Mesodermal cell (in vitro differentiated cells): ENCODE measurements around the gene G6PC1.
"Not testable (repeated sequence)": the region's sequence is repeated elsewhere in the genome, so short reads cannot be mapped to it uniquely, and the experiment has no call there.

Experiments
- H3K27ac ChIP-seq: 2 replicates; pipeline ENCODE4 v1.7.0; 2013; ENCODE audit warnings: mild to moderate bottlenecking, low read depth, low read length, moderate library complexity; ENCODE audit not compliant: severe bottlenecking
- H3K36me3 ChIP-seq: 2 replicates; pipeline ENCODE4 v1.7.1; 2013; ENCODE audit warnings: mild to moderate bottlenecking, low read length, moderate library complexity; ENCODE audit not compliant: control insufficient read depth, insufficient read depth
- H3K4me1 ChIP-seq: one replicate; pipeline ENCODE4 v1.7.1; 2013; ENCODE audit warnings: mild to moderate bottlenecking, low read length; ENCODE audit not compliant: insufficient read depth, control insufficient read depth, poor library complexity, severe bottlenecking
- H3K4me3 ChIP-seq: 2 replicates; pipeline ENCODE4 v1.7.0; 2013; ENCODE audit warnings: low read length, control low read depth, mild to moderate bottlenecking; ENCODE audit not compliant: insufficient read depth, poor library complexity, severe bottlenecking; ENCODE audit errors: extremely low read depth
- H3K9me3 ChIP-seq: 2 replicates; pipeline ENCODE4 v1.7.1; 2013; ENCODE audit warnings: mild to moderate bottlenecking, low read length, moderate library complexity; ENCODE audit not compliant: control insufficient read depth
- WGBS, 2 experiments: methylation state at CpG; one replicate each; pipeline ENCODE4 v1.1.5; 2013; ENCODE audit warnings: missing lambda C conversion rate in 2 of 2; ENCODE audit not compliant: insufficient coverage in 2 of 2; 5-methylcytosine and 5-hydroxymethylcytosine counted together

G6PC1 gene

DNA sequence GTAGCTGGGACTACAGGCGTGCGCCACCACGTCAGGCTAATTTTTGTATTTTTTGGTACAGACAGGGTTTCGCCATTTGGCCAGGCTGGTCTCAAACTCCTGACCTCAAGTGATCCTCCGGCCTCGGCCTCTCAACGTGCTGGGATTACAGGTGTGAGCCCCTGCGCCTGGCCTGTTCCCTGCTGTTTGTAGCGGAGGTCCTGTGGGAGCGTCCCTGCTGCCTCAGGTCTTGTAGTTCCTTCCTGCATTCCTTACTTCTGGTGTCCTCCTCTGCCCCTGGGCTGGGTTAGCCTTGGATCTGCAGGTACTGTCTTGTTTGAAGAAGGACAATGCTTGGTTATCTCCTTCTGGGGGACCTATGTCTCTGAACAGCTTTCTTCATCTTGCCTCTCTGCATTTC is 23.6 kb upstream of the G6PC1 start:
- H3K36me3 ChIP-seq, result no peaks in the 10 kb centered on the region
- peaks cover 4% of the 10 kb centered on the region for H3K4me1 ChIP-seq
- no peaks in the 10 kb centered on the region for H3K9me3 ChIP-seq
- WGBS, 2 experiments, result 77 to 89% methylated on average over 10 of the region's 10 CpGs
- no peak overlapping the region for H3K4me3 ChIP-seq
- no peak overlapping the region for H3K27ac ChIP-seq

DNA sequence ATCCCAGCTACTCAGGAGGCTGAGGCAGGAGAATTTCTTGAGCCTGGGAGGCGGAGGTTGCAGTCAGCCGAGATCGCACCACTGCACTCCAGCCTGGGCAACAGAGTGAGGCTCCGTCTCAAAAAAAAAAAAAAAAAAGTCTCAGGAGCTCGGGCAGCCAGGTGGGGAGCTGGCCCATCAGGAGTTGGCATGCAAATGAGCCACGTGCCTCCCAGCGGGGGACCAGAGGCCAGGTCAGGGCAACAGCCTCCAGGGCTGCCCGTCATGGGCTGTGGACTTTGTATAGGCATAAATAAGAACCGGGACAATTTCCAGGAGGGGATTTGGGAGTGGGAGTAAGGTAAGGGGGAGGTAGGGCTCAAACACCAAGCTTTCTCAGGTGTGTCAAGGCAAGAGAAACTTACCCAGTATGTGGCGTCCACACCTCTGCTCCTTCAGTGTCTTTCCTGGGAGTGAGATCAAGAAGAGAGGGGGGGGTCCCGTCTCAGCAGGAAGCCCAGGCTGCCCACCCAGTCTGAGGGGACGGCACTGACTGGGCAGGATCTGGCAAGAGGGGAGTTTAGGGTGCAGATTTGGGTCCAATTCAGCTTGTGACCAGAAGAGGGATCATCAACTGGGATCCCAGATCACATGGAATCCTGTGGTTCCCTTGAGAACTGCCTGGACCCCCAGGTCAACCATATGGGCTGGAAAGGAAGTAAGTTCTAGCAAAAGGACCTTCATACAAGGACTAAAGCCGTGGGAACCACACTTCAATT is 22.3 kb upstream of the G6PC1 start:
- Histone ChIP-seq H3K4me1 (peaks cover 4% of the 10 kb centered on the region), H3K27ac (no peak overlapping the region), H3K4me3 (no peak overlapping the region), H3K36me3 (no peaks in the 10 kb centered on the region), H3K9me3 (no peaks in the 10 kb centered on the region)
- 10 to 24% methylated on average over 4 to 12 of the region's 13 CpGs for WGBS, 2 experiments

DNA sequence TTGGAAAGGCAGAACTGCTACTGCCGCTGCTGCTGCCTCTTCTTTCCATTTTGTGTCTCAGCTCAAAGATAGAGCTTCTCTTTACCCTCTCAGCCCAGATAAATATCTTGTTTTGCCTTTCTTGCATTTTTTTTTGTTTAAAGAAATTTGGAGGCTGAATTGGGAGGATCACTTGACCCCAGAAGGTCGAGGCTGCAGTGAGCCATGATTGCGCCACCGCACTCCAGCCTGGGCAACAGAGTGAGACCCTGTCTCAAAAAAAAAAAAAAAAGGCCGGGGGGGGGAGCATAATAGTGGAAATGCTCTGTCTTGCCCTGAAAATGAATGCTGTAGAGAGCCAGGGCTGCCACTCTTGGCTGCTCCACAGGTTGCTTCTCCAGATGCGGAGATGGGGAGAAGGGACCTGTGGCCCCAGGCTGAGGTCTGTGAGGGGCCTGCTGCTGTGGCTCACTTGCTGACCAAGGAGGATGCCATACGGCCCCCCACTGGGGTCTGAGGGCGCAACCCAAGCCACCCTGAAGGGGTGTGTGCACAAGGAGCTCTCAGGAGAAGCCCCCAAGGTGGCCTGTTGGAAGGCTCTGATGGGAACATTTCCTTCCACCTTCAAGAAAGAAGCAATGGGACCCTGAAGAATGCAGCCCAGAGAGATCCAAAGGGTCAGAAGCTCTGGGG is 21.5 kb upstream of the G6PC1 start:
- WGBS, 2 experiments, result 86 to 87% methylated on average over 5 to 6 of the region's 8 CpGs
- H3K36me3 ChIP-seq, result no peaks in the 10 kb centered on the region
- peaks cover 4% of the 10 kb centered on the region for H3K4me1 ChIP-seq
- no peak overlapping the region for H3K4me3 ChIP-seq
- H3K9me3 ChIP-seq, result no peaks in the 10 kb centered on the region
- H3K27ac ChIP-seq, result no peak overlapping the region

DNA sequence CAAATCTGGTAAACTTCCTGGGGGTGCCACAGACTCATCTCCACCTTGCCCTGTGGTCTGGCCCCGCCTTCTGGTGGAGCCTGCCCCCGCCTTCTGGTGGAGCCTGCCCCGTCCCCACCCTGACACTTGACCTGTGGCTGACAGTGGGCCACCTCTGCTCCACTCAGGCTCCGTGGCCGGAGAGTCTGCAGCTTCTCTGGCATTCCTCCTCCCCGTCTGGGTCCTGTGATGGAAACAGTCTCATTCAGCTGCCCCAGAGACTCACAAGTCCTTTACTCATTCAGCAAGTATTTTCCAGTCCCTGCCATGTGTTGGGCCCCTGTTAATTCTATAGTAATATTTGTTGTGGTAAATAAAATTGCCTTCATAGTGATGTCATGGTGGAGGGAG is 21.0 kb upstream of the G6PC1 start:
- no peak overlapping the region for H3K27ac ChIP-seq

DNA sequence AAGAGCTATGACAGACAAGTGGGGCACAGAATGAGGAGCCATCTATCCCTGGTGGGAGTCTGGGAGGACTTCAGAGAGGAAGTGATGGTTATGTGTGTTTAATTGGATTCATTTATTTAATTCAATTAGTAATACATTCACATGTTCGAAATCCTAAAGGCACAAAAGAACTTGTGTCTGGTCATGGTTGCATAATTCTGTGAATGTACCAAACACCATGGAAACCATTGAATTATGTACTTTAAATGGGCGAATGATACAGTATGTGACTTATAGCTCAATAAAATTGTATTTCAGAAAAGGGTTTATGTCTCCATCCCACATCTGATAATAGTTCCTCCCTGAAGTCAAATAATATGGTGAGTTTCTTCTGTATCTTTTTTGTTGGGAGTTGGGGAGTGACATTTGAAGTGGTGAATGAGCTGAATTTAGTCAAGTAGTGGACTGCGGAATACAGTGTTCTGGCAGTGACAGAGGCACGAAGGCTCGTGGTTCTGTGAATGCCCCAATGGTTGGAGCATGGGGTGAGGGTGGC is 19.8 kb upstream of the G6PC1 start:
- WGBS, 2 experiments, result 82 to 93% methylated on average over 2 to 3 of the region's 5 CpGs
- peaks cover 4% of the 10 kb centered on the region for H3K4me1 ChIP-seq
- H3K27ac ChIP-seq, result no peak overlapping the region
- no peaks in the 10 kb centered on the region for H3K9me3 ChIP-seq
- no peak overlapping the region for H3K4me3 ChIP-seq
- H3K36me3 ChIP-seq, result no peaks in the 10 kb centered on the region

More for the DNA sequence above, 21.0 kb upstream of the G6PC1 start:
- Histone ChIP-seq H3K4me1 (peaks cover 4% of the 10 kb centered on the region), H3K4me3 (no peak overlapping the region), H3K9me3 (no peaks in the 10 kb centered on the region), H3K36me3 (no peaks in the 10 kb centered on the region)
- 58 to 76% methylated on average over 3 to 5 of the region's 6 CpGs for WGBS, 2 experiments

DNA sequence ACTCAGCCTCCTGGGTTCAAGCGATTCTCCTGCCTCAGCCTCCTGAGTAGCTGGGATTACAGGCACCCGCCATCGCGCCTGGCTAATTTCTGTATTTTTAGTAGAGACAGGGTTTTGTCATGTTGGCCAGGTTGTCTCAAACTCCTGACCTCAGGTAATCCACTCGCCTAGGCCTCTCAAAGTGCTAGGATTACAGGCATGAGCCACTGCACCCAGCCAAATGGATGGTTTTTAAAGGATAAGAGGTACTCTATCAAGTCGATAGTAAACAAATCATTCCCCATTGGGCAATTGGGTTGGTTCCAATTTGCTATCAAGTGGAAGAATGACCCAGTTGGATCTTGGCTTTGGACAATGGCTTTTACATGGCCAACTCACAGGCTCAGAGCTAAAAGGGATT is 18.9 kb upstream of the G6PC1 start:
- not testable (repeated sequence) for H3K4me1 ChIP-seq, H3K36me3 ChIP-seq, H3K4me3 ChIP-seq, H3K9me3 ChIP-seq, H3K27ac ChIP-seq
- 85 to 92% methylated on average over 5 to 6 of the region's 6 CpGs for WGBS, 2 experiments

DNA sequence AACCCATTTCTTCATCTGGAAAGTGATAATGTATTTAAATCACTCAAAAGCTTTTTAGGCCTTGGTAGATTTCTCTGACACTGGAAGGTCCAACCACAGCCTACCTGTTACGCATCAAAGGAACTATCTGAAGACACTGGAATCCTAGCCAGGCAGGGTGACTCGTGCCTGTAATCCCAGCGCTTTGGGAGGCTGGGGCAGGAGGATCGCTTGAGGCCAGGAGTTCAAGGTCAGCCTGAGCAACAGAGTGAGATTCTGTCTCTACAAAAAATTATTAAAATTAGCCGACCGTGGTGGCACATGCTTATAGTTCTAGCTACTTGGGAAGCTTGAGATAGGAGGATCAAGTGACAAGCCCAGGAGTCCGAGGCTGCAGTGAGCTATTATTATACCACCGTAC is 18.4 kb upstream of the G6PC1 start:
- no peak overlapping the region for H3K4me3 ChIP-seq
- no peaks in the 10 kb centered on the region for H3K9me3 ChIP-seq
- no peak overlapping the region for H3K27ac ChIP-seq
- 92 to 96% methylated on average over 6 to 7 of the region's 8 CpGs for WGBS, 2 experiments
- H3K4me1 ChIP-seq, result peaks cover 4% of the 10 kb centered on the region
- H3K36me3 ChIP-seq, result no peaks in the 10 kb centered on the region

DNA sequence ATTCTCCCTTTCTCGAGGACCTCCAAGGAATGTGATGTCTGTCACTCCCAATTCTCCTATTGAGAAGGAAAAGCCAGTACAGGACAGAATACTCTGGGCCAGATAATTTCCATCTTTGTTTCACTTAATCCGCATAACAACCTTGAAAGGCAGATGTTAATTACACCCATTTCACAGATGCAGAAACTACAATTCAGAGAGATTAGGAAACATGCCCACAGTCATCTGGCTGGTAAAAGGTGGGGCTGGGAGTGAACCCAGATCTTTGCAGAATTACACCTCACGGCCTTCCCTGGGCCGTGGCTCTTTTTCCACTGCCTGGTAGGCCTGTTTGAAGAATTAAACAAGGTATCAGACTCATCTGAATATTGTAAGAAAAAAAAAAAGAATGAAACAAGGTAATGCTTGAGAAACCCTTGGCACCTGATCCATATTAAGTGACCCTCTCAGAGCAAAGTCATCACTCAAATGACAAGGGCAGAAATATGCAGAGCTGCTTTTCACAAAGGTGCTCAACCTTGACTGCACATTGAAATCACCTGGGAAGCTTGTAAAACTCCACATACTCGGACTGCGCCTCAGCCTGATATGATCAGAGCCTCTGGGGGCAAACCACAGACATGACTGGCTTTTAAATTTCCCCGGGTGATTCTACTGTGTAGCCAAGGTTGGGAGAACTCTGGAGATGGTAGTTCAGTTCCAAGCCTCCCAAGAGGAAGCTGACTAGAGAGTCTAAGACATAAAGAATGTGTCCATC is 16.6 kb upstream of the G6PC1 start:
- Histone ChIP-seq H3K4me3 (no peak overlapping the region), H3K9me3 (no peaks in the 10 kb centered on the region), H3K27ac (no peak overlapping the region), H3K4me1 (peaks cover 8% of the 10 kb centered on the region), H3K36me3 (no peaks in the 10 kb centered on the region)
- WGBS, 2 experiments, result 83 to 93% methylated on average over 6 of the region's 7 CpGs

DNA sequence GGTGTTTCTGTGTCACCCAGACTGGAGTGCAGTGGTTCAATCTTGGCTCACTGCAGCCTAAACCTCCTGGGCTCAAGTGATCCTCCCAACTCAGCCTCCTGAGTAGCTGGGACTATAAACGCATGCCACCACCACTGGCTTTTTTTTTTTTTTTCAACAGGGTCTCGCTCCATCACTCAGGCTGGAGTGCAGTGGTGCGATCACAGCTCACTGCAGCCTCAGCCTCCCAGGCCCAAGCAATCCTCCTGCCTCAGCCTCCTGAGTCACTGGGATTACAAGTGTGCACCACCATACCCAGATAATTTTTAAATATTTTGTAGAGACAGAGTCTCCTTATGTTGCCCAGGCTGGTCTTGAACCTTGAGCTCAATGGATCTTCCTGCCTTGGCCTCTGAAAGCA is 14.8 kb upstream of the G6PC1 start:
- not testable (repeated sequence) for H3K27ac ChIP-seq, H3K9me3 ChIP-seq, H3K4me3 ChIP-seq, H3K36me3 ChIP-seq, H3K4me1 ChIP-seq
- WGBS, 2 experiments, result 88 to 100% methylated on average over 1 to 3 of the region's 3 CpGs

DNA sequence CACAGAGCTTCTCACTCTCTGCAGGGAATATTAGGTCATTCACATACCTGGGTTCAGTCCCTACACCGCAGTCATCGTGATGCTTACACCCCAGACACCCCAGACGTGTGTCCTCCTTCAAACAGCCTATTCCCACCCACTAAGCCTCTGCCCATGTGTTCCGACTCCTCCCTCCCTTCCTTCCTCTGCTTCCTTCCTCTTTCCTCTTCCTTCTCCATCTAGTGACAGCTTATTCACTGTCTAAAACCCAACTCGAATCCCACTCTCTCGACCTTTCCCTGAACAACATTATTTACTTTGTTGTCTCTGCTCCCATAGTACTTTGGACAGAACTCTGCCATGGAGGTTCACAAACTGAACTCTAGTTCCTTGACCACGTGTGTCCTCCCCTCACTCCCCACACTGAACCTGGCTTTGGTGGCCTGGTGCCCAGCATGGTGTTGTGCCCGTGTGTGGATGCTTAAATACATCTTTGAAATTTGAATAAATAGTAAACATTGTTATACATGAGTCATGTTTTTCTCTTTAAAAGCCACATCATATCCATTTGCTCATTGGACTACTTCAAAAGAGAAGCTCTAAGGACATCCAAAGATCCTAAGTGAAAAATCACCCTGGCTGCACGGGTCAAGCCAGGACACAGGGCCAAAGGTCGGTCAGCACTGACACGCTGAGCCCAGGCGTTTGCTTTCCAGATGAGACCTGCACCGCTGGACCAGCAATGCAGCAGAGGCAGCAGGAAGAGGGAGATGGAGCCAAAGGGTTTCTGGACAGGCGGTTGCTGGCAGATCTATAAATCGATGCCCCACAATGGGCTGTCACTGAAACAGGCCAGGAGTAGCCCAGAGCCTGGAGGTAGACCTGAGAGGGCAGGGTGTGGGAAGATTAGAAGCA is 14.1 kb upstream of the G6PC1 start:
- 87 to 93% methylated on average over 11 to 13 of the region's 15 CpGs for WGBS, 2 experiments
- Histone ChIP-seq H3K4me3 (no peak overlapping the region), H3K36me3 (no peaks in the 10 kb centered on the region), H3K4me1 (peaks cover 8% of the 10 kb centered on the region), H3K9me3 (no peaks in the 10 kb centered on the region), H3K27ac (no peak overlapping the region)
